HG02840 (cell line): ENCODE measurements around the gene LIM2.
A peak's percentile ranks its signal among the peaks of the same experiment; 100 is the strongest.

Experiments used
- ATAC-seq: cut with Tn5 transposase; IDR thresholded peaks from one replicate; pipeline ENCODE4 v1.9.1; 2021; ENCODE audit warnings: mild to moderate bottlenecking, moderate library complexity, moderate number of reproducible peaks; ENCODE audit not compliant: unreplicated experiment, low FRiP score

LIM2 gene

GRCh38 chr19:51341976-51342580 is 45.7 kb downstream of the LIM2 start, which contains the start of gene VSIG10L:
TSS of gene VSIG10L (minus strand) at chr19:51342139. CDS start at chr19:51342124, 15 bp downstream.
- ATAC-seq, result no peak

DNA sequence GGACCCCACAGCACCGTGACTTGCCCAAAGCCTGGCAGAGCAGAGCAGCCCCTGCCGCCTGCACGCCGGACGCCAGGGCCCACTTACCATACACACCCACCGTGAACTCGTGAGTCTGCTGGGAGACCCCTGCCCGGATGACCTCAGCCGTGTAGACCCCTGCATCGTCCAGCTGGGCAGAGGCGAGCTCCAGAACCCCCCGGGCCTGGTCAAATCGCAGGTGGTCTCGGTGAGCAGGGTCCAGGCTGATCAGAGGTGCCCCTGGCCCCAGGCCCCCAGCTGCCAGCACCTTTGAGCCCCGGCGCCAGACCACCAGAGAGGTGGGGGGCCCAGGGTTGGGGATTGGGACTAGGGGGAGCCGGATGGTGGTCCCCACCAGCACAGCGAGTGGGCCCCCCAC is 46.7 kb downstream of the LIM2 start:
- ATAC-seq, result no peak

DNA sequence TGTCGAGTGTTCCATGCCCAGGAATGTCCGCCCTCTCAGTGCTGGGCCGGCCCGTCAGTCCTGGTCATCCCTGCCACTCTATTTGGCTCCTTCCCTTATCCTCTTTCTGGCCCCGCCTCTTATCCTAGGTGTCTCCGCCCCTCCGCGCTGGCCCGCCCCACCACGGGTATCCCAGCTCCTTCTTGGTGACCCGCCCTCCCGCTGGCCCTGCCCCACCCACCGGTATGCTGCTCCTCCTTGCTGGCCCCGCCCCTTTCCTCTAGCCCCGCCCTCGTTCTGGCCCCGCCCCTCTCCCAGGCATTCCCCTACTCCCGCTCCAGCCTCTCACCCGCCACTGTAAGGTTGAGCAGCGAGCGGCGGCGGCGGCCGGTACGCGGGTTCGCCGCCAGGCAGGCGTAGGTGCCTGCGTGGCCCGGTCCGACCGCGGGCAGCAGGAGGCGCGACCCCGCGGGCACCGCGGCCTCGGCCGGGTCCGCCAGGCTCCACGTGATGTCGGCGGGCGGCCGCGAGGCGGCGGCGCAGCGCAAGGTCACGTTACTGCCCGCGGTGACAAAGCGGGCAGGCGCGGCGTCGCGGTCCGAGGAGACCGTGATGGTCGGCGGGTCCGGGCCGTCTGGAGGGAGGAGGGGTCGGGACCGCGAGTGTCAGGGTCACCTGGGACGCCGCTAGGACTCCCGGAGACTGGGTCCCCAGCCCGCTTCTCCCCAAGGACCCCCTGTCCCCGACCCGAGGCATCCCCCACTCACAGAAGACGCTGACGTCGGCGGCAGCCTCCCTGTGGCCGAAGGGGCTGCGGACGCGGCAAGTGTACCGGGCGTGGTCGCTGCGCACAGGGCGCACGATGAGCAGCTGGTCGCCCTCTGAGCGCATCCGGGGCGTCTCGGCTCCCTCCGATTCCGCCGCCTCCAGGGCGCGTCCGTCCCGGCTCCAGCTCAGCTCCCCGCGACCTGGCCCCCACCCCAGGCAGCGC is 47.8 kb downstream of the LIM2 start:
- peak; percentile 45 for ATAC-seq

- ATAC-seq, result peak; percentile 18
Measured at GRCh38 chr19:51339313-51339686, 48.5 kb downstream of the LIM2 start.

DNA sequence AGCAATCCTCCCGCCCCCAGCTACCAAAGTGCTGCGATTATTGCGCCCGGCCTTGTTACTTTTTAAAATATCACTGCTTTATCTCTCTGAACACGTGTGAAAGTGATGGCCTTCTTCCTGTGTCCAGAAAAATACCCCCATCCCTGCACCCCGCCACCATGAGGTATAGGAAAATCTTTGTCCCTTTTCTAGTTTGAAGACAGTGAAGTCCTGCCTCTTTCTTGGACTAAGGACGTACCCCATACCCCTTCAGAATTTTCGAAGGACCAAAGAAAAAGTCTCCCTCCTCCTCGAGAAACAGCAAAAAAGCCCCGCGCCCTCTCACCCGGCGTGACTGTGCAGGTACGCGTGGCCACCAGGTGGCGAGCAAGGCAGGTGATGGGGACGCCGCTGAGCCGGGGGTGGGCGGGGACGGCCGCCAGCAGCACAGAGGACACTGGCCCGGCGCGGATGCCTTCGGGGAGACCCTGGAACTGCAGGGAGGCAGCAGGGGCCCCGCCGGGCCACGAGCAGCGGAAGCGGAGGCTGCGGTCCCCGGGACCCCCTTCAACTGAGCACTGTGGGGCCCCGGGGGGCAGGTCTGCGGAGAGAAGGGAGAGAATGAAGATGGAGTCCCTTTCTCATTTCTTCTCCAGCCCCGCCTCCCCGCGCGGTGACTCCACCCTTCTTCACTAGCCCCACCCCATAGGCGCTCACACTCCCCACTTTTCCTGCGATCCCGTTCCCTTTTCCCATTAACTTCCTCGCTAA is 49.0 kb downstream of the LIM2 start:
- peak; percentile 42 for ATAC-seq

DNA sequence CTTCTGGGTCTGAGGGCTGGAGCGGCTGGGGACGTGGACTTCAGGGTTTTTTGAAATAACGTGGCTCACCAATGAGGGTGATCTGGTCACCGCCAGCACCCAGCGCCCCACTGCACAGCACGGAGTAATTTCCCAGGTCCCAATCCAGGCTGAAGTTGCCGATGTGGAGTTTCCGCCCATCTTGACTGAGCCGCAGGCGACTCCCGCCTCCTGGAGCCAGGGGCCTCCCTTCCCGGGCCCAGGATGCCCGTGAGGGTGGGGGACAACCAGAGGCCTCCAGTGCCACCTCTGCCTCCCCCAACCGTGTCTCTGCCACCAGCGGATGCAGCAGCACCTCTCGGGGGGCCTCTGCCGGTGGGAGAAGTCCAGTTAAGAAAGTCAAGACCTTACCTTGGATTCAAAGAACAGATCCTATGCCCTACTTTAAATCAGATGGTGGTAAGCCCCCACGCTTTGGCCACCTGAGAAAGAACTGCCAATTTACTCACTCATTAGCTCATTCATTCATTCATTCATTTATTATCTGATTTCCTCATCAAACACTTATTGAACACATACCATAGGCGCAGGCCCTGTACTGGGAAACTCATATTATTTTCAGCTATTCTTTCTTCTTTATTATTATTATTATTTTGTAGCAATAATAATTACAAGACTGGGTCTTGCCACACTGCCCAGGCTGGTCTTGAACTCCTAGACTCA is 49.8 kb downstream of the LIM2 start:
- no peak for ATAC-seq

DNA sequence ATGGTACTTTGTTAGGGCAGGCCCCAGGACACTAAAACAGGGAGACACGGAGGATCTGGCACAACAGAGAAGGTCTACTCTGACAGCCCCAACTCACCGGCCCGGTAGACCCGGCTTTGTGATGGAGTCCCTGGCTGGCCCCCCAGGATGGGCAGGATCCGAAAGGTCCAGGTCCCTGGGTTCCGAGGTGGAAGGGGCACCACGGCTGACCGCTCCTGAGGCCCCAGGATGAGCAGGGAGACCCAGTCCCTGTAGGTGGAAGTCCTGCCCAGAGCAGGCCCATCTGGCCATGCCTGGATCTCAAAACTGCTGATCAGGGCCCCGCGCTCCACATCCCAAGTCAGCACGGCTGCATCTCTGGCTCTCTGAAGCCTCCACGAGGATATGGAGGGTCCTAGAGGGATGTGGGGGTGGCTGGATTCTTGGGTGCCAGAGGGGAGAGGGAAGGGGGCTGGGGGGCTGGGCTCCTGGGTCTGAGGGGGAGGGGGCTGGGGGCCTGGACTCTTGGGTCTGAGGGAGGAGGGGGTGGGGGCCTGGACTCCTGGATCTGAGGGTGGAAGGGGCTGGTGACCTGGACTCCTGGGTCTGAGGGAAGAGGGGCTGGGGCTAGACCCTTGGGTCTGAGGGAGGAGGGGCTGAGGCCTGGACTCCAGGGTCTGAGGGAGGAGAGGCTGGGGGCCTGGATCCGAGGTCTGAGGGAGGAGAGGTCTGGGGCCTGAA is 50.5 kb downstream of the LIM2 start:
- no peak for ATAC-seq

- ATAC-seq, result no peak
Measured at GRCh38 chr19:51333836-51334460, 53.8 kb downstream of the LIM2 start.

- no peak for ATAC-seq
Measured at GRCh38 chr19:51331716-51332115, 56.1 kb downstream of the LIM2 start.

- no peak for ATAC-seq
Measured at GRCh38 chr19:51331193-51331592, 56.6 kb downstream of the LIM2 start.

- no peak for ATAC-seq
Measured at GRCh38 chr19:51330366-51330765, 57.4 kb downstream of the LIM2 start.
